ENCODE data around the gene GLRX3.
A peak's percentile ranks its signal among the peaks of the same experiment; 100 is the strongest.
"Not testable (repeated sequence)": the region's sequence is repeated elsewhere in the genome, so short reads cannot be mapped to it uniquely, and the experiment has no call there.

The GLRX3 gene

DNA sequence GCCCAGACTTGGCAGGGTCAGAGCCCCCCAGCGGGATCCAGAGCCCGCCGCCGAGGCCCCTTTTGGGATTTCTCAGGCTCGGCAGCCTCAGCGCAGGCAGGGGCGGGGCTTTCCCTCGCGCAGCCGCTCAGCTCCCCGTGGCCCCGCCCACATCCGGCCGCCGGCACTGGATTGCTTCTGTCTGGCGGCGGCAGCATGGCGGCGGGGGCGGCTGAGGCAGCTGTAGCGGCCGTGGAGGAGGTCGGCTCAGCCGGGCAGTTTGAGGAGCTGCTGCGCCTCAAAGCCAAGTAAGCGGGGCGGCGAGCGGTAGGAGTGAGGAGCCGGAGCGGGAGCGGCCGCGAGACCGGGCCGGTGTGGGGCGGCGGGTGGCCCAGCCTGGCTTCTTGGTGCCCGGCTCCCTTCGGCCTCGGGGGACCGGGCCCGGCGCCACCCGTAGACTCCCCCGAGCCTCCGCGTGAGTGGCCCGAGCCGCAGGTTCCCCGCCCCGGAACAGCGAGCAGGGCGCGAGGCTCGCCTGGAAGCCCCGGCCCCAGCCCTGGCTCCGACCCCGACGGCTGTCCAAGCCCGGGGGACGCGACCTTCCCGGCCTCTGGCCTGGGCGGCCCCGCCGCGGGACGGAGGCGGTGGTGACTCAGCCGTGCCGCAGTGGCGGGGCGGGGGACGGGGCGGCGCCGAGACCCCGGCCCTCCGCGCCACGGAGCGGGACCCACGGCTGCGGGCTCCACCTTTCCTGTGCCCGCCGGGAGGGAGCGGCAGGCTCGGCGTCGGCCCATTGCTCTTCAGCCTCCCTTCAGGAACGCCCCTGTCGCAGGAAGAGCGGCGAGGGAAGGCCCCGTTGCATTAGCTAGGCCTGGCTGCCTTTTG is at the start of gene GLRX3:
TSS of gene GLRX3 (plus strand) at position 166 of the 864 bp plus-strand sequence. CDS start at position 196, 30 bp downstream.
- DNase-seq, result peak; percentile 77 to 82

DNA sequence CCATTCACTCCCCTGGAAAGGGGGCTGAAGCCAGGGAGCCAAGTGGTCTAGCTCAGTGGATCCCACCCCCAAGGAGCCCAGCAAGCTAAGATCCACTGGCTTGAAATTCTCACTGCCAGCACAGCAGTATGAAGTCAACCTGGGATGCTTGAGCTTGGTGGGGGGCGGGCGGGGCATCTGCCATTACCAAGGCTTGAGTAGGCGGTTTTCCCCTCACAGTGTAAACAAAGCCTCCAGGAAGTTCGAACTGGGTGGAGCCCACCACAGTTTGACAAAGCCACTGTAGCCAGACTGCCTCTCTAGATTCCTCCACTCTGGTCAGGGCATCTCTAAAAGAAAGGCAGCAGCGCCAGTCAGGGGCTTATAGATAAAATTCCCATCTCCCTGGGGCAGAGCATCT is 45.6 kb upstream of the GLRX3 start:
- not testable (repeated sequence) for DNase-seq

DNA sequence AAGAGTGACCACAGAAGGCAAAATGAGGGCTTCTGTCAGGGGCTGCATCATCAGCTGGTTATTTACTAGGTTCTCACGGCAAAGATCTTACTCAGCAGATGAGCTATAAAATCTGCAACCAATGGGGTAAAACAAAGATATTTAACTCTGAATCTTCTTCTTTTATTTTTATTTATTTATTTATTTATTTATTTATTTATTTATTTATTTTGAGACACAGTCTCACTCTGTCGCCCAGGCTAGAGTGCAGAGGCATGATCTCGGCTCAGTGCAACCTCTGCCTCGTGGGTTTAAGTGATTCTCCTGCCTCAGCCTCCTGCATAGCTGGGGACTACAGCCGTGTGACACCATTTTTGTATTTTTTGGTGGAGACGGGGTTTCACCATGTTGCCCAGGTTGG is 36.8 kb upstream of the GLRX3 start:
- no peak for DNase-seq

DNA sequence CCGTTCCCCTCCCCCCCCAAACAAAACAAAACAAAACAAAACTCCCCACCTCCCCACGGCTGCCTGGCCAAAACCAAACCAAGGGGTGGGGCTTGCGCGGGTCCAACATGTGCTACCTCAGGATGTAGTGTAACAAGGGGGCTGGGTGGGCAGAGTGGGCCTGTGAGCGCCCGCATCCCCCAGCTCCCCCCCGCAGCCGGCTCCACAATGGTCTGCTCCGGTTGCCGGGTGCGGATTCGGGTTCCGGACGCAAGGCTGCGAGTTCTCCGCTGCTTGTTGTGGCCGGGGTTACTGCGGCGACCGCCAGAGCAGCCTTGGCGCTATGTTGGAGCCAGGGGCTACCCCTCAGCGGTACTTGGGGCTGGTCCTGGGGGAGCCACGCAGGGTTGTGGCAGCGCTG is 30.5 kb upstream of the GLRX3 start:
- DNase-seq, result no peak

DNA sequence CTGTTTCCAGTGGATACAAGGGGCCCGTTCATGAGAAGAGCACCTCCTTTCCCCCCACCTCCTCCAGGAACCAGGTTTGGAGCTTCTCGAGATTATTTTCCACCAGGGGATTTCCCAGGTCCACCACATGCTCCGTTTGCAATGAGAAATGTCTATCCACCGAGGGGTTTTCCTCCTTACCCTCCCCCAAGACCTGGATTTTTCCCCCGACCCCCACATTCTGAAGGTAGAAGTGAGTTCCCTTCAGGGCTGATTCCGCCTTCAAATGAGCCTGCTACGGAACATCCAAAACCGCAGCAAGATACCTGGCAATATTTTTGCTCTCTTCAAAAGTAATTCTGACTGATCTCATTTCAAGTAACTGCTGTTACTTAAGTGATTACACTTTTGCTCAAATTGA is 28.0 kb upstream of the GLRX3 start:
- DNase-seq, result not testable (repeated sequence)

DNA sequence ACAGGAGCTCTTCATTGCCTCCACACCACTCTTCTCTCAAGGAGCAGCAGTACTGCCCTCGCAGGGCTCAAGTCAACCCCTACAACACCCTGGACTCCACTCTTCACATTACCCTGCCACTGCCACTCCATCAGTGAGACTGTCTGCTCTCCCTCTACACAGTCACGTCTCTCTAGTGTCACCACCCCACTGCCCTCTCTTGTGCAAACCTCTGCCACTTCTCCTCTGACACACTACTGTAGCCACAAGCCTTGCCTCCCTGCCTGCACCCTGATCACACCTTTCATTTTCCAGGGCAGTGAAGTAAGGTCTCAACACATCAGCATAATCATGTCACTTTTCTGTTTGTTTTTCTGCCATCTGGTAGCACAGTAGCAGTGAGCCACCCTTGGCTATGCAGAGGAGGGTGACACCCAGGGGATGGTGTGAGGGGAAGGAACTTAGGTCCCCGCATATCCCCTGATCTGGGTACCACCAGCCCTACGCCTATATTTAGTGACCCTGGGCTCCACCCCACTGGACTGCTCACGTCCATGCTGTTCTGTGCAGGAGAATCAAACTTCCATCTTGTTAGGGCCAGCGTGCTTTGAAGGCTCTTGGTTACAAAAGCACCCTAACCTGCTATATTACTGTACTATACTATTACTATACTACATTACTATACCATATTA is 27.1 kb upstream of the GLRX3 start:
- no peak for DNase-seq

DNA sequence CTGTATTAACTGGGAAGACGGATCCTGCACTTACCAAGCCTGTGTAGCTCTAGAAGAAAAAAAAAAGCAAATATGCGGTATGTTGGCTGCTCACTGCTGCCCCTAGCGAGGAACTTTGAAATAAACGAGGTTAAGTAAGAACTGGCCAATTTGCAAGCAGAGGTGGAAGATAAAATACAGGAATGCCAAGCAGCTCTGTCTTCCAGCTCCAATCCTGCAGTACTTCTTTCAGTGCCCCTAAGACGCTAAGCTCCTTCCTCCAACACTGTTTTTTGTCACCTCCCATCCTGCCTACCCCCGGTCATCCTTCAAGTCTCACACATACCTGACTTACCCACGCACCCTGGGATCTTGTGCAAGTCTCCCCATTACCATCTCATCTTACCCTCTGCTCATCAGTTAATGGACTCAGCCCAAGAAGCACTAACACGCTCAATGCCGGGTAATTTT is 26.4 kb upstream of the GLRX3 start:
- DNase-seq, result peak; percentile 65 to 73

DNA sequence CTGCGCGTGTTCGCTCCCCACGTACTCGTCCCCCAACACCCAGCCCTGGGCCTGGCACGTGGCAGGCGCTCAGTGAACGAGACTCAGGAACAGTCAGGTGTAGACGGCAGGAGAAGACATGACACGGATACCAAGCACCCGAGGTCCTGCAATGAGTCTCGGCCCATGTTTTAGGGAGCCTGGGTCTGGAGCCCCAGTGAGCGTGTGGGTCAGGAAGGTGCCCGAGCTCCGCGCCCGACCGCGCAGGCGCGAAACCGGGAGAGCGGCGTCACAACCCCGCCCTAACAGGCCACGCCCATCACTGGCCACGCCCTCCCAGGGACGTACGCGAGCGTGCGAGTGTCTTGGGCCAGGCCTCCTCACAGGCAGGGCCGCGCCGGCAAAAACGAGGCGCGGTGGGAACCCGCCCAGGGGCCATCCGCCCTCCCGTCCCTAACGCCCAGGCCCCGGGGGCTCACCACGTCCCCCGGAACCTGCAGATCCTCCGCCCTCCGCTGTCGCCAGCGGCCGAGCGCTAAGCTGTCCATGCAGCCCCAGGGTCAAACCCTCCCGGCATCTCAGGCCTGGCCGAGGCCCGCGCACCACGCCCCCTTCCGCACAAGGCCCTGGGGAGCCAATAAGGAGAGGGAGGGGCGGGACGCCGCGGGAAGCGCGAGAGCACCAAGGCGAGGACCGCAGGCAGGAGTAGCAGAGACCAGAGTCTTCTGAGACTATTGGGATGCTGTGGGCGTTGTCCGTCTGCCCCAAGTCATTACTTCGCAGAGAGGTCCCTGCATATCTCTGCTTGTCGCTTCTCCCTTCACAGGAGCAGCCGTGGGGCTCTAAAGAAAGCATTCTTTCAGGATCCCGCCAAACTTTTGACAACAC is 25.7 kb upstream of the GLRX3 start, which contains the start of gene C10orf143:
TSS of gene C10orf143 (minus strand) at position 585 of the 867 bp plus-strand sequence. CDS start at position 527, 58 bp downstream.
- peak; percentile 96 to 97 for DNase-seq

DNA sequence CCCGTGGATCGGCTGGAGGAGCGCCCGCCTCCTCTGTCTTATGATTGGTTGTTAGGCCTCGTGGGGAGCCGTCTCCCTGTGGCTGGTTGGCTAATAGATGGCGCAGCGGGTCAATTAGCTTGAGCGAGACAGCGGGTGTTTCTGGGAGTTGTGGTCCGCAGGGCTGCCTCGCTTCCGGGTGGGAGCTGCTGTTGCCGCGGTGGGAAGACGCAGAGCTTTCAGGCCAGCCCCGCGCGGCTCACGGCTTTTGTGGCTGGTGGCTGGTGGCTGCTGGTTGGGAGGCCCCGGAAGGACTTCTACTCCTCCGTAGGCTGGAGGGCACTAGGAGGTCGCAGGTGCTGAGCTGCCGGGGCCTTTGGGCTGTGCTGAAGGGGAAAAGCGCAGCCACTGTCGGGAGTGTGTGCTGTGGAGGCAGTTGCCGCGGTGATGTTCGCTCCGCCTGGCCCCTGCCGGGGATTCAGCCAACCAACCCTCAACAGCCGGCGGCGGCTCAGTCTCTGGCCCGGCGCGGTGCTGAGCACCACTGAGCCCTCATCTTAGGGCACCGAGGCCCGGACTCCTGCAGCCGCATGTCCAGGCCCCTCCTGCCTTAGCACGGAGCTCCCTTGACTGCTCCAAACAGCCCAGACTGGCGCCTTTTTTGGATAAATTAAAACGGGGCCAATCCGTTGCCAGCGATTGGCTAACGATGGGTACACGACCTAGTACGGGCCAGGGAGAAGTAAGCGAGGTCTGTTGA is 24.9 kb upstream of the GLRX3 start:
- peak; percentile 96 to 99 for DNase-seq

DNA sequence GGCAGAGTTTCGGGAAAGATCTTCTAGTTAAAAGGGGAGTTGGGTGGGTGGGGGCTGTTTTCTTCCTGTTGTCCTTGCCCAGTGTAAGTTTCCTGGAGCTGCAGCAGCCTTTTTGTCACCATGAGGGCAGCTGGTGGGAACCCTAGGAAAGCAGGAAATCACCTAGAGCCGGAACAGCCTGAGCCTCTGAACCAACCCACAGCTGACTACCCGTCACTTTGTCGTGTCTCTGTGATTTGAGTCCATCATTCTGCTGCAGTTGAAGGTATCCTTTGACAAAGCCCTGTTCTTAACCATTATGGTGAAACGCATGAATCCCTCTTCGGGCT is 24.4 kb upstream of the GLRX3 start:
- DNase-seq, result no peak

DNA sequence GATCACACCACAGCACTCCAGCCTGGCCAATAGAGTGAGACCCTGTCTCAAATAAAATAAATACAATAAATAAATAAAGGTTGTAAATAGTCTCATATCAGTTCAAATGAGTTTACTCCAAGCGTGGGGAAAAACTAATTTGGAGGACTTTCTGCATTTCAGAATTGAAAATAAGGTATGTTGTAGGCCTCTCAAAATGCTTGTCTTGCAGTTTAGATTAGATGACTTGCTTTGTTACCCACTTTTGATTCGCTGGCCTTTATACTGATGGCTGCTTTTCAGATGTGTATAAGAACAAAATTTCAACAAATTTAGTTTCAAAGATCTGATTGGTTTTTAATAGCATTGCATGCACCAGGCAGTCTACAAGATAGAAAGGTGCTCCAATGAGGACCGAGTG is 23.4 kb upstream of the GLRX3 start:
- no peak for DNase-seq

DNA sequence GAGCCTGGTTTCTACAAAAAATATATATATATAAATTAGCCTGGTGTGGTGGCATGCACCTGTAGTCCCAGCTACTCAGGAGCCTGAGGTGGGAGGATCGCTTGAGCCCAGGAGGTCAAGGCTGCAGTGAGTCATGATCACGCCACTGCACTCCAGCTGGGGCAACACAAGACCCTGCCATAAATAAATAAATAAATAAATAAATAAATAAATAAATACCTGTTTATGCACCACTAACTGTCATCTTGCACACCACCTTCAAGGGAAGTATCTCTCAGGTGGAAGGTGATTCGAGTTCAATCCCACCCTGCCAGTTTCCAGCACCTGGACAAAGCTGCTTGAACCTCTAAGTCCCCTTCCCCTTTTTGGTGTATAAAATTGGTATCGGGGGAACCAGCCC is 19.2 kb upstream of the GLRX3 start:
- DNase-seq, result not testable (repeated sequence)

DNA sequence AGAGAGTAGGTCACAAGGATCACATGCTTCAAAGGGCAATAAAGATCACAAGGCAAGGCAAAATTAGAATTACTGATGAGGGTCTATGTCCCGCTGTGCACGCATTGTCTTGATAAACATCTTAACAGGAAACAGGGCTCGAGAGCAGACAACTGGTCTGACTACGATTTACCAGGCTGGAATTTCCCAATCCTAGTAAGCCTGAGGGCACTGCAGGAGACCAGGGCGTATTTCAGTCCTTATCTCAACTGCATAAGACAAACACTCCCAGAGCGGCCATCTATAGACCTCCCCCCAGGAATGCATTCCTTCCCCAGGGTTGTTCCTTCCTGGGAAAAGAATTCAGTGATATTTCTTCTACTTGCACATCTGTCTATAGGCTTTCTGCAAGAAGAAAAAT is 18.7 kb upstream of the GLRX3 start:
- not testable (repeated sequence) for DNase-seq

DNA sequence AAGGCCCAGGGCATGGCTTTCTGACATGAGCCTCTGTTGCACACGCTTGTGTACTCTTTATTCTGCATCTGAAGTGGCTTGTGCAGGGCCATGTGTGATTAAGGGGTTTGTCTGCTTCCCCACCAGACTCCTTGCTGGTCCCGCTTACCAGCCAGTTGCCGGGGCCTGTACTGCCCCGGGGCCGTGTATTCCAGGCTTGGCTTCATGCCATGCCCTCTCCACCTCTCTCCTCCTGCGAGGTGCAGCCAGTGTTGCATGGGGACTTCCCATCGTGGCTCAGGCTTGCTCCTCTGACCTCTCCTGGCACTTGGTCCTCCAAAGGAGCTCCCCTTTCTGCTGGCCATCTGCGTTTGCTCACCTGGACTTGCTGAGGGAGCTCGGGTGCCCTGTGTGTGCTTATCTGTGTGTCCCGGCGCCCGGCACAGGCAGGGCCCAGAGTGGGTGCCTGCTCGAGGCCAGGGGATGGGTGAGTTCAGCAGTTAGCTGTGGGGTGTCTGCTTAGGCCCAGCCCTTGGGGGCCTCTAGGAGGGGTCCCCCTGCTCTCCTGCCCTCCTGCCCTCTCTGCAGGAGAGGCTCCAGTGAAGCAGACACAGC is 14.6 kb upstream of the GLRX3 start:
- DNase-seq, result no peak

DNA sequence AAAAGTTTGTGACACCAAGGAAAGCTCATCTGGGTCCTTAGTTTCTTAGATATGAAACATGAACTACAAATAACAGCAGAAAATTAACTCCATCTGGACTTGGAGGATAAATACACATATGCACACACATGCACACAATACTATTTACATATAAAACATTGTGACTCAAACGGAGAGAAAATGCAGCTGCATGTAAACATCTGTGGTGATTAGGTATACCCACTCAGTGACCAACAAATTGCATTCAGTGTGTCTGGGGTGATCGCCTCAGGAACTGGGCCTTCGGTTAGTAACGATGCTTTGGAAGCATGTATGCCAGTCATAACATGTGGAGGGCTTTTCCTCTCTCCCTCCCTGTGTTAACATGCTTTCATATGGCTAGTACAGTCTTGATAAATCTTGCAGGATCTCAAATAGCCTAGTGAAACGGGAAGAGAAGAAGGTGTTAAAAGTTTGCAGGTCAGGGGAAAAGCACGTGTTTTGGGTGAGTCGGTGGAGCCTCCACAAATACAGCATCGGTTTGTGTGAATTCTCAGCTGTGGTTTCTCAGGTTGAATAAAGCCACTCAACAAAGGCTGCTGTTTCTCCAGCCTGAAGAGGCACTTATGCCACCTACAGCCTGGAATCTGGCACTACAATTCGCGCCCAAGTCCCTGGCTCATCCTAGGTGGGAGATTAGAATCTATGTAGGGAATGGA is 8.7 kb upstream of the GLRX3 start:
- DNase-seq, result peak; percentile 12 to 38

DNA sequence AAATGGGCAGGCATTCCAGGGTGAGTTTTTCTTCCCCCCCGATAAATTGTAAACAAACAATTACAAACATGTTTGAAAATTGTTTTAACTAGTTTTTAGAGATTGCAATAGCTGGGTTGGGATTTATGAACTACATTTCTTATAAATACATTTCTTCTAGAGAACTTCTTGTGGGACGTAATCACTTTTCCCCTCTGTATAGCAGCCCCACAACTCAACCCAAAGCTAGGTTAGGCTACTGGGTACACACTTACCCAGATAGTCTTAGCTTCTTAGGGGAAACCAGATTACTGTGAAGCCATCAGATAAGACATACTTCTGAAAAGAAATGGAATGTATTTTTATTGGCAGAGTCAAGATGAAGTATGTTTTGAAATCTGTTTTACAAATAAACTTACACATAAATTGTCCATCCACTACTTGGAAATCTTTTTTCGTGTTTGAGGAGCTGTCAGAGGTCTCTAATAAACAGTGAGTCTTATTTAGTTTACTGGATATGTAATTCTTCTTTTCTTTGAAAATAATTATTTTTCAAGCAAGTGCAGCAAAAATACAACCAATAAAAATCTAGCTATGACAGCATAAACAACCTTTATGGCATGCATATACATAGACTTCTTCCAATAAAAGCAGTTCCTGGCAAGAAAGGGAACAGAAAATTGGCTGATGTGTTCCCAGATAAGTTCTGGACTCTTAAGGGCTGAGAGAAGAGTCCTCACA is 8.0 kb upstream of the GLRX3 start:
- no peak for DNase-seq

DNA sequence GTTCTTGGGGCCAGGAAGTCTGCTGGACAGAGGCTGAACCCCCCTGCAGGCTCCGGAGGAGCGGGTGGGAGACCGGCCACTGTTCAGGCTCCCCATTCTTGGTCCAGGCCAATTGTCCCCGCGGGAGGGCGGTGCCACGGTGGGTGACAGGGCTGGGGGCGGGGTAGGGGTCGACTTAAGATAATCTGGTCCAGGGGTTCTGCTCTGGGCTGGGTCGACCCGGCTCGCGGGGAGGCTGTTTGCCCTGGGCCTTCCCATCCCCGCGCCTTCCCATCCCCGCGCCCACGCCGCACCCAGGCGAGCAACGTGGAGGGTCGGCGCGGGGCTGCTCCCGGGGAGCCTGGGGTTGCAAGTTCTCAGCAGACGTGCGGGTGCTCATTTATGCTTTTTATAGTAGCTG is 7.3 kb upstream of the GLRX3 start:
- no peak for DNase-seq

DNA sequence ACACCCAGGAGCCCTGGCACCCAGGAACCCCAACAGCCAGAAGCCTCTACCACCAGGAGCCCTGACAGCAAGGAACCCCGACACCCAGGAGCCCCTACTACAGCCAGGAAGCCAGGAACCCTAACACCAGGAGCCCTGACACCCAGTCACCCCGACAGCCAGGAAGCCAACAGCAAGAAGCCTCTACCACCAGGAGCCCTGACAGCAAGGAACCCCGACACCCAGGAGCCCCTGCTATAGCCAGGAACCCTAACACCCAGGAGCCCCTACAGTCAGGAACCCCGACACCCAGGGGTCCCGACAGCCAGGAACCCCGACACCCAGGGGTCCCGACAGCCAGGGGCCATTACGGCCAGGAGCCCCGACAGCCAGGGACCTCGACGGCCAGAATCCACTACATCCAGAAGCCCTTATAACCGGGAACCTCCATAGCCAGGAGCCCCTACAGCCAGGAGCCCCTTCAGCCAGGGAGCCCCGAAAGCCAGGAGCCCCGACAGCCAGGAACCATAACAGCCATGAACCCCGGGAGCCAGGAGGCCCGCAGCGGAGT is 440 bp upstream of the GLRX3 start:
- DNase-seq, result no peak

DNA sequence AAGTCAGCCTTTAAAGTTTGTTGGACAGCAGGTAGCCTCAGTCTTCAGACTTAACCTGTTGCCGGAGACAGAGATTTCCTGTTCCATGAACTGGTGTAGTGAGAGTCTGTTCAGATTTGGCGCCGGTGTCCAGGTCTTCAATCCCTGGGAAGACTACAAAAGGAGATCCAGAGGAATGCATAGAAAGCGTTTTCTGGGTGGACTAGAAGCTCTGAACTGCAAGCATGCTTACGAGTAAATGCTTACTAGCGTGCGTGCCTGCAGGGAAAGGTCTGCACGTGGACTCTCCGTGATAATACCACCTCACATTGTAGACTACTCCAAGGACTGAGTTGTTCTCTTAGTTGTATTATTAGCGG is 878 bp downstream of the GLRX3 start:
- DNase-seq, result no peak
